ENCODE results near the gene MPRIP. TPM values are rescaled to one million over a fixed set of nuclear protein-coding genes. Genes with fewer than 3 reads are reported as not detected.
A peak's percentile ranks its signal among the peaks of the same experiment; 100 is the strongest.

The MPRIP gene
- total RNA-seq, 4 donors from 2014 or later = 61.5 to 407 (median 103) TPM

- intact Hi-C loops (cut with DNase I; ENCODE audit: low total_unique reads) = no loop called here
- Histone ChIP-seq H3K27ac (peak overlapping the region; percentile 70 to 74), H3K4me1 (peaks cover 4 to 20% of the 10 kb centered on the region in 2 donors), H3K36me3 (no peaks in the 10 kb centered on the region), H3K9me3 (no peaks in the 10 kb centered on the region), H3K27me3 (no peaks in the 10 kb centered on the region), H3K4me3 (no peak overlapping the region)
- no peak for TF ChIP-seq POLR2A (IDR thresholded peaks at IDR 0.05)
- TF ChIP-seq, protein P1, sequence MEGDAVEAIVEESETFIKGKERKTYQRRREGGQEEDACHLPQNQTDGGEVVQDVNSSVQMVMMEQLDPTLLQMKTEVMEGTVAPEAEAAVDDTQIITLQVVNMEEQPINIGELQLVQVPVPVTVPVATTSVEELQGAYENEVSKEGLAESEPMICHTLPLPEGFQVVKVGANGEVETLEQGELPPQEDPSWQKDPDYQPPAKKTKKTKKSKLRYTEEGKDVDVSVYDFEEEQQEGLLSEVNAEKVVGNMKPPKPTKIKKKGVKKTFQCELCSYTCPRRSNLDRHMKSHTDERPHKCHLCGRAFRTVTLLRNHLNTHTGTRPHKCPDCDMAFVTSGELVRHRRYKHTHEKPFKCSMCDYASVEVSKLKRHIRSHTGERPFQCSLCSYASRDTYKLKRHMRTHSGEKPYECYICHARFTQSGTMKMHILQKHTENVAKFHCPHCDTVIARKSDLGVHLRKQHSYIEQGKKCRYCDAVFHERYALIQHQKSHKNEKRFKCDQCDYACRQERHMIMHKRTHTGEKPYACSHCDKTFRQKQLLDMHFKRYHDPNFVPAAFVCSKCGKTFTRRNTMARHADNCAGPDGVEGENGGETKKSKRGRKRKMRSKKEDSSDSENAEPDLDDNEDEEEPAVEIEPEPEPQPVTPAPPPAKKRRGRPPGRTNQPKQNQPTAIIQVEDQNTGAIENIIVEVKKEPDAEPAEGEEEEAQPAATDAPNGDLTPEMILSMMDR (IDR thresholded peaks at IDR 0.05) = no peak
- peak; percentile 67 to 69 for DNase-seq
These were observed 56.4 kb downstream of the MPRIP start for GRCh38 chr17:17098551-17099179.

DNA sequence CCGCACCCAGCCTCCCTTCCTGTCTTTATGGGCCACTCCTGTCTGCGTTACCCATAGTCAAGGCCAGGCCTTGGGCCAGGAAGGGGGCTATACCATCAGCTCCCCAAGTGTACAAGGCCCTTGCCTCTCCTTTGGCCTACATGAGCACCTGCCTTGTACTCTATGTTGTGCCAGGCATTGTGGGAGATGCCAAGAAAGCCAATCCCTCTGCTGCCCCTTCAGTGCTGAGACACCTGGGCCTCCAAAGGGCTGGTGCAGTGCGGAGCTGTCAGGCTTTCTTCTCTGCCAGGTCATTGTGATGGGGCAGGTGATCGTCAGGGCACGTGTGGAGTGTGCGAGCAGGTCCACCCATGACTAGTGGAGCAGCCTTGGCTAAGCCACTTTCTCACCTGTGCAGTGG is 59.9 kb downstream of the MPRIP start:
- intact Hi-C loops (cut with DNase I; ENCODE audit: low total_unique reads) = no loop called here
- H3K4me1 ChIP-seq = peaks cover 5 to 33% of the 10 kb centered on the region in 2 donors
- H3K9me3 ChIP-seq = no peaks in the 10 kb centered on the region
- H3K4me3 ChIP-seq = no peak overlapping the region
- no peak overlapping the region for H3K27ac ChIP-seq
- DNase-seq = no peak
- TF ChIP-seq POLR2A (IDR thresholded peaks at IDR 0.05) = no peak
- TF ChIP-seq, protein P1 (IDR thresholded peaks at IDR 0.05) = no peak
- H3K36me3 ChIP-seq = no peaks in the 10 kb centered on the region
- H3K27me3 ChIP-seq = no peaks in the 10 kb centered on the region

GRCh38 chr17:17103160-17103559 is 60.9 kb downstream of the MPRIP start:
- Histone ChIP-seq H3K4me3 (no peak overlapping the region), H3K4me1 (peaks cover 5 to 34% of the 10 kb centered on the region in 2 donors), H3K27ac (peak overlapping the region in 1 of 2 donors; percentile 18), H3K36me3 (no peaks in the 10 kb centered on the region), H3K9me3 (no peaks in the 10 kb centered on the region), H3K27me3 (no peaks in the 10 kb centered on the region)
- intact Hi-C loops (cut with DNase I; ENCODE audit: low total_unique reads) = no loop called here
- TF ChIP-seq POLR2A (IDR thresholded peaks at IDR 0.05) = no peak
- TF ChIP-seq, protein P1 (IDR thresholded peaks at IDR 0.05) = no peak
- DNase-seq = no peak

- Histone ChIP-seq H3K27ac (peak overlapping the region in 1 of 2 donors; percentile 18), H3K27me3 (no peaks in the 10 kb centered on the region), H3K36me3 (no peaks in the 10 kb centered on the region), H3K9me3 (no peaks in the 10 kb centered on the region), H3K4me3 (no peak overlapping the region), H3K4me1 (peaks cover 5 to 28% of the 10 kb centered on the region in 2 donors)
- DNase-seq = no peak
- intact Hi-C loops (cut with DNase I; ENCODE audit: low total_unique reads) = no loop called here
- TF ChIP-seq POLR2A (IDR thresholded peaks at IDR 0.05) = no peak
- TF ChIP-seq, protein P1 (IDR thresholded peaks at IDR 0.05) = no peak
These were observed 61.8 kb downstream of the MPRIP start for GRCh38 chr17:17104036-17104435.

DNA sequence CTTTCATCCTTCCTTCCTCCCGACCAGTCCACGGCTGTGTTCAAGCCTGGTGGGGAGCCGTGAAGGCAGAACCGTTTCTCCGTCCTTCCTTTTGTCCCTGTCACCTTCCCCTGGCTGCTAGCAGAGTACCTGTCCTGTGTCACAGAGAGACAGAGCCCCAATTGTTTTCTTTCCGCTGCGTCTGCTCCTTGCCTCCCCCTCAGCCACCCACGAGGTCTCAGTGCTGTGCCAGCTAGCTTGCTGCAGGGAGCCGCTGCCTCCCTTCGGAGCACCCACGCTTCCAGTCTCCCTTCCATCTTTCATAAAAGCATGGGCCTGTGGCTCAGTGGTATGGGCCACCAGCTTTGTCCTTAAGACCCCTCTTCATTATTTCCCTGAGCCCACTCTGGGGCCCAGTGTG is 62.2 kb downstream of the MPRIP start:
- no peaks in the 10 kb centered on the region for H3K36me3 ChIP-seq
- peak overlapping the region; percentile 11 to 18 for H3K27ac ChIP-seq
- no peak for DNase-seq
- H3K27me3 ChIP-seq = no peaks in the 10 kb centered on the region
- TF ChIP-seq, protein P1 (IDR thresholded peaks at IDR 0.05) = no peak
- TF ChIP-seq POLR2A (IDR thresholded peaks at IDR 0.05) = no peak
- no peak overlapping the region for H3K4me3 ChIP-seq
- H3K9me3 ChIP-seq = no peaks in the 10 kb centered on the region
- H3K4me1 ChIP-seq = peaks cover 5 to 27% of the 10 kb centered on the region in 2 donors
- intact Hi-C loops (cut with DNase I; ENCODE audit: low total_unique reads) = no loop called here
